Measurements from ENCODE around the gene EXOC1. TPM values are rescaled to one million over a fixed set of nuclear protein-coding genes. Genes with fewer than 3 reads are reported as not detected.
A peak's percentile ranks its signal among the peaks of the same experiment; 100 is the strongest.

The EXOC1 gene
- total and polyA plus RNA-seq, 4 experiments from 2014 or later = 9.4 to 50.7 (median 31.4) TPM

- Mint-ChIP-seq H3K9me3 (peaks cover 0 to 2% (median 0%) of the 10 kb centered on the region in 8 donors), H3K27me3 (no peaks in the 10 kb centered on the region), H3K4me1 (peaks cover 11 to 26% (median 17%) of the 10 kb centered on the region in 4 donors), H3K27ac (peak overlapping the region in 6 of 7 donors; percentile 16 to 87 (median 72)), H3K36me3 (peaks cover 27 to 53% of the 10 kb centered on the region in 2 donors), H3K4me3 (no peak overlapping the region)
- no peaks in the 10 kb centered on the region for H3K9me3 ChIP-seq (ENCODE audit: control insufficient read depth in 1 of 2, low read length in 2 of 2)
- peaks cover 14% of the 10 kb centered on the region for H3K4me1 ChIP-seq (ENCODE audit: insufficient read depth, low read length)
- no peak for DNase-seq
- POLR2A ChIA-PET (ENCODE audit: partially characterized antibody) = interaction anchor here (0.7 to 2.6 kb wide), 2 partner anchors 83 to 439 kb away, joined by 3 to 8 read pairs; partner anchors contain the start of gene CEP135
- peaks cover 29% of the 10 kb centered on the region for H3K36me3 ChIP-seq (ENCODE audit: insufficient read depth, low read length)
- H3K27me3 ChIP-seq (ENCODE audit: insufficient read depth, low read length) = no peaks in the 10 kb centered on the region
- CTCF ChIA-PET (ENCODE audit: partially characterized antibody) = interaction anchor here (1.1 to 3.5 kb wide), 7 partner anchors 10 to 553 kb away, joined by 3 to 29 read pairs (median 5); partner anchors contain the start of genes CEP135 and EXOC1
- H3K4me3 ChIP-seq (ENCODE audit: low read length in 2 of 2) = no peak overlapping the region
- peak overlapping the region; percentile 22 for H3K27ac ChIP-seq (ENCODE audit: low read depth, low read length)
- intact Hi-C loops (cut with micrococcal nuclease) = loop anchor here (5.0 to 10.0 kb wide), 2 partner anchors 418 to 681 kb away; no protein-coding TSS in a partner anchor
Measured at GRCh38 chr4:55865228-55865806, 11.9 kb downstream of the EXOC1 start.

DNA sequence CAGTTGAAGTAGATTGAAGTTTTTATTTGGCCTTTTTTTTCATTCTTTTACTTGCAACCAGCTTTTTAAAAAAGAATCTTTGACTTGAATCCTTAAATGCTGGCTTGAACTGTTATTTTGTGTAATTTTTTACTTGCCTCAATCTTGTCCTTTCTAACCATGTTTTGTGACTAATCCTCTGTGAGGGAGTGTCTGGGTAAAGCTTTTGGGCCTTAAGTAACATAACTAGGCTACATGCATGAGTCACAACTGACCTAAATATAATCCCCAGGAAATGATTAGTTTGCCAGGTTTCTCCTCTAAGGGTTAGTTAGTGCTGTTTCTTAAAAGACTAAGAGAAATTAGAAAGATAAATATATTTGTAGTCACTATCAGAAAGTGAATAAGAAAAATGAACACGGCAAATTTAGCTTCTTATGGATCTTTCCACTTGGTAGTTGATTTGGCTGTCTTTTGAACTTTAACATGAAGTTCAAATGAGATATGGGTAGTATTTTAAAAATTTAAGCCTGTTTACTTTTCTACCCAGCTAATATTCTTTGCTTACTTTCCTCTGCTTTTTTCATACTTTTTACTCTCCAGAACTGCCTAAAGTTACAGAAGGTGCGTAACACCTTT, 13.0 kb downstream of the EXOC1 start:
- peak in 4 of 5 donors; percentile 17 to 44 (median 24) for DNase-seq
- Histone ChIP-seq H3K4me3 (ENCODE audit: low read length in 2 of 2) (no peak overlapping the region), H3K27ac (ENCODE audit: low read depth, low read length) (peak overlapping the region; percentile 22), H3K9me3 (ENCODE audit: control insufficient read depth in 1 of 2, low read length in 2 of 2) (no peaks in the 10 kb centered on the region), H3K36me3 (ENCODE audit: insufficient read depth, low read length) (peaks cover 38% of the 10 kb centered on the region), H3K4me1 (ENCODE audit: insufficient read depth, low read length) (peaks cover 14% of the 10 kb centered on the region), H3K27me3 (ENCODE audit: insufficient read depth, low read length) (no peaks in the 10 kb centered on the region)
- peak overlapping the region in 2 of 8 donors; percentile 27 to 37 for H3K4me3 Mint-ChIP-seq
- peaks cover 30 to 58% of the 10 kb centered on the region in 2 donors for H3K36me3 Mint-ChIP-seq
- H3K4me1 Mint-ChIP-seq = peaks cover 10 to 21% (median 17%) of the 10 kb centered on the region in 4 donors
- POLR2A ChIA-PET (ENCODE audit: partially characterized antibody) = interaction anchor here (0.7 to 2.6 kb wide), 4 partner anchors 13 to 440 kb away, joined by 3 to 9 read pairs (median 6); partner anchors contain the start of genes CEP135 and EXOC1
- intact Hi-C loops (cut with micrococcal nuclease) = loop anchor here (2.0 to 10.0 kb wide), 5 partner anchors 312 to 896 kb away; no protein-coding TSS in a partner anchor
- CTCF ChIA-PET (ENCODE audit: partially characterized antibody) = interaction anchor here (0.9 to 3.5 kb wide), 12 partner anchors 11 to 970 kb away, joined by 3 to 29 read pairs (median 4); partner anchors contain the start of genes CEP135, EXOC1 and SRD5A3
- peak overlapping the region; percentile 58 to 76 (median 67) for H3K27ac Mint-ChIP-seq
- H3K9me3 Mint-ChIP-seq = peaks cover 0 to 2% (median 0%) of the 10 kb centered on the region in 8 donors
- no peaks in the 10 kb centered on the region for H3K27me3 Mint-ChIP-seq

DNA sequence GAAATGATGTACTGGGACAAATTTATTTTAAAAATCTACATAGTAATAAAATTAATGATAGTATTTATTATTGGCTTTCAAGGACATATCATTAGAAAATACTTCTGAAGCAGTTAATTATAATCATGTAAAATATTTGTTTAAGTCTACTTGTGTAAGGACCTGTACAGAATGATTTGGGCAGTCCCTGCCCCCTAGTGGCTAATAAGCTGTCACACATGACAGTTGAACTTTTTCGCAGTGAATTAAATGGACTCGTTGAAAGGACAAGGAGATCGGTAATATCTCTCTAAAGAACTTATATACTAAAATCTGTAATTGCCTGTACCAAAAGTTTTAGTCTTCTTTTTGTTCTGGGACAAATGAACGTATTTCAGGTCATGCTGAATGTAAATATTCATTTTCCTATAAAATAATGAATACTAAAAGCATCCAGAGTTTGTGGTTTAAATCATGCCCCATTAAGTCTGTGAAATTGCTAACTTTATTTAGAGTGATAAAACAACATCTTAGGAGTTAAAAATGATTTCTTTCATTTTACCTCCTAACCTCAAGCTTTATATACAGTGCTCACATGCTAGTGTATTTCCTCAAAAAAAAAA, 13.6 kb downstream of the EXOC1 start:
- Histone ChIP-seq H3K4me1 (ENCODE audit: insufficient read depth, low read length) (peaks cover 14% of the 10 kb centered on the region), H3K9me3 (ENCODE audit: control insufficient read depth in 1 of 2, low read length in 2 of 2) (no peaks in the 10 kb centered on the region), H3K27me3 (ENCODE audit: insufficient read depth, low read length) (no peaks in the 10 kb centered on the region), H3K36me3 (ENCODE audit: insufficient read depth, low read length) (peaks cover 43% of the 10 kb centered on the region), H3K4me3 (ENCODE audit: low read length in 2 of 2) (no peak overlapping the region), H3K27ac (ENCODE audit: low read depth, low read length) (no peak overlapping the region)
- H3K27me3 Mint-ChIP-seq = no peaks in the 10 kb centered on the region
- H3K36me3 Mint-ChIP-seq = peaks cover 31 to 58% of the 10 kb centered on the region in 2 donors
- H3K4me1 Mint-ChIP-seq = peaks cover 8 to 19% (median 17%) of the 10 kb centered on the region in 4 donors
- POLR2A ChIA-PET (ENCODE audit: partially characterized antibody) = interaction anchor here (1.0 to 2.6 kb wide), 3 partner anchors 14 to 110 kb away, joined by 3 to 9 read pairs (median 8); partner anchors contain the start of genes CEP135 and EXOC1
- peak overlapping the region in 1 of 8 donors; percentile 37 for H3K4me3 Mint-ChIP-seq
- CTCF ChIA-PET (ENCODE audit: partially characterized antibody) = interaction anchor here (0.7 to 3.5 kb wide), 14 partner anchors 12 to 1549 kb away, joined by 3 to 29 read pairs (median 4); partner anchors contain the start of genes CEP135, EXOC1 and SRD5A3
- peaks cover 0 to 2% (median 0%) of the 10 kb centered on the region in 8 donors for H3K9me3 Mint-ChIP-seq
- peak in 4 of 5 donors; percentile 50 to 60 (median 51) for DNase-seq
- intact Hi-C loops (cut with micrococcal nuclease) = loop anchor here (1.0 to 10.0 kb wide), 7 partner anchors 312 to 896 kb away; partner anchors contain the start of gene SRD5A3
- H3K27ac Mint-ChIP-seq = peak overlapping the region in 2 of 7 donors; percentile 67 to 76

DNA sequence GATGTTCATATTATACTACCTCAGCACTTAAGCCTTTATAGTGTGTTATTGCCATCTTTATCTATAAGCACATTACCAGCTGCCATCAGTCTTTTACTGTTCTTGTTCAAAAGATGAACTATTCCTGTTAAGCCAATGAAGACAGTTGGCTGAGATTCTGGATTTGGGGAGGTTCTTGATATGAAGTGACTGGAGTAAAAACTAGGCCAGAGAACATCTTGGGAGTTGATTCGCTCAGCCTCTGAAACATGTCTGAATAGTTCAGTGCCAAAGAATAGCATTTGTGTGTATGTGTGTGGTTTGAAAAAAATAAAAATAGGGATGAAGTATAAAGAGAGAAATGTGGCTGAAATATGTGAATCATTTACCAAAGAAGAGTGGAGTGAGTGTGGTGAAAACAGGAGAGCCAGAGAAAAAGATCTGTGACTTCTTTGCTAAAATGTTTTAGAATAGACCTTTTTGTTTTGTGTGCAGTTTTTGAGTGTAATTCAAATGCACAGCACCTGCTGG, 15.2 kb downstream of the EXOC1 start:
- POLR2A ChIA-PET (ENCODE audit: partially characterized antibody) = no interaction called here
- H3K9me3 Mint-ChIP-seq = peaks cover 0 to 2% (median 0%) of the 10 kb centered on the region in 8 donors
- Histone ChIP-seq H3K36me3 (ENCODE audit: insufficient read depth, low read length) (peaks cover 46% of the 10 kb centered on the region), H3K9me3 (ENCODE audit: control insufficient read depth in 1 of 2, low read length in 2 of 2) (no peaks in the 10 kb centered on the region), H3K4me3 (ENCODE audit: low read length in 2 of 2) (no peak overlapping the region), H3K27ac (ENCODE audit: low read depth, low read length) (no peak overlapping the region), H3K4me1 (ENCODE audit: insufficient read depth, low read length) (peaks cover 14% of the 10 kb centered on the region), H3K27me3 (ENCODE audit: insufficient read depth, low read length) (no peaks in the 10 kb centered on the region)
- H3K27ac Mint-ChIP-seq = peak overlapping the region in 1 of 7 donors; percentile 46
- H3K36me3 Mint-ChIP-seq = peaks cover 41 to 59% of the 10 kb centered on the region in 2 donors
- peaks cover 8 to 19% (median 17%) of the 10 kb centered on the region in 4 donors for H3K4me1 Mint-ChIP-seq
- DNase-seq = no peak
- intact Hi-C loops (cut with micrococcal nuclease) = loop anchor here (5.0 to 10.0 kb wide), 2 partner anchors 421 to 684 kb away; no protein-coding TSS in a partner anchor
- H3K27me3 Mint-ChIP-seq = no peaks in the 10 kb centered on the region
- CTCF ChIA-PET (ENCODE audit: partially characterized antibody) = interaction anchor here (1.1 to 3.5 kb wide), 3 partner anchors 14 to 473 kb away, joined by 3 to 29 read pairs (median 17); partner anchors contain the start of genes CEP135, EXOC1 and TMEM165
- H3K4me3 Mint-ChIP-seq = no peak overlapping the region

GRCh38 chr4:55871299-55871800, 17.9 kb downstream of the EXOC1 start:
- Histone ChIP-seq H3K4me3 (ENCODE audit: low read length in 2 of 2) (no peak overlapping the region), H3K27me3 (ENCODE audit: insufficient read depth, low read length) (no peaks in the 10 kb centered on the region), H3K36me3 (ENCODE audit: insufficient read depth, low read length) (peaks cover 44% of the 10 kb centered on the region), H3K4me1 (ENCODE audit: insufficient read depth, low read length) (peaks cover 10% of the 10 kb centered on the region), H3K27ac (ENCODE audit: low read depth, low read length) (no peak overlapping the region), H3K9me3 (ENCODE audit: control insufficient read depth in 1 of 2, low read length in 2 of 2) (no peaks in the 10 kb centered on the region)
- Mint-ChIP-seq H3K4me1 (peaks cover 6 to 10% (median 8%) of the 10 kb centered on the region in 4 donors), H3K27me3 (no peaks in the 10 kb centered on the region), H3K27ac (no peak overlapping the region), H3K9me3 (peaks cover 0 to 2% (median 0%) of the 10 kb centered on the region in 8 donors), H3K36me3 (peaks cover 53 to 59% of the 10 kb centered on the region in 2 donors), H3K4me3 (no peak overlapping the region)
- ChIA-PET CTCF (ENCODE audit: partially characterized antibody) (no interaction called here), POLR2A (ENCODE audit: partially characterized antibody) (no interaction called here)
- intact Hi-C loops (cut with micrococcal nuclease) = no loop called here
- no peak for DNase-seq

- Histone ChIP-seq H3K4me3 (ENCODE audit: low read length in 2 of 2) (no peak overlapping the region), H3K27ac (ENCODE audit: low read depth, low read length) (no peak overlapping the region), H3K4me1 (ENCODE audit: insufficient read depth, low read length) (no peaks in the 10 kb centered on the region), H3K9me3 (ENCODE audit: control insufficient read depth in 1 of 2, low read length in 2 of 2) (no peaks in the 10 kb centered on the region), H3K36me3 (ENCODE audit: insufficient read depth, low read length) (peaks cover 43% of the 10 kb centered on the region), H3K27me3 (ENCODE audit: insufficient read depth, low read length) (no peaks in the 10 kb centered on the region)
- Mint-ChIP-seq H3K36me3 (peaks cover 60 to 68% of the 10 kb centered on the region in 2 donors), H3K9me3 (peaks cover 0 to under 1% (median 0%) of the 10 kb centered on the region in 8 donors), H3K4me3 (no peak overlapping the region), H3K4me1 (peaks cover 0 to 4% (median under 1%) of the 10 kb centered on the region in 4 donors), H3K27ac (peak overlapping the region in 2 of 7 donors; percentile 27 to 70), H3K27me3 (no peaks in the 10 kb centered on the region)
- no peak for DNase-seq
- intact Hi-C loops (cut with micrococcal nuclease) = no loop called here
- ChIA-PET POLR2A (ENCODE audit: partially characterized antibody) (no interaction called here), CTCF (ENCODE audit: partially characterized antibody) (no interaction called here)
Measured at GRCh38 chr4:55874831-55875230, 21.4 kb downstream of the EXOC1 start.
